Activated CD4-positive, alpha-beta T cell treated with anti-CD3 and anti-CD28 coated beads, Interleukin-10, Interleukin-2, amounts not matched to agents 100 ng/mL and 50 ng/mL, durations not matched to agents 16 hours and 8 hours (primary cell): ENCODE results near the gene RAX2.
"Not testable (repeated sequence)": the region's sequence is repeated elsewhere in the genome, so short reads cannot be mapped to it uniquely, and the experiment has no call there.

ENCODE experiments used
- DNase-seq: peaks from one replicate; pipeline ENCODE4 v3.0.0-alpha.2; 2020

RAX2 gene

DNA sequence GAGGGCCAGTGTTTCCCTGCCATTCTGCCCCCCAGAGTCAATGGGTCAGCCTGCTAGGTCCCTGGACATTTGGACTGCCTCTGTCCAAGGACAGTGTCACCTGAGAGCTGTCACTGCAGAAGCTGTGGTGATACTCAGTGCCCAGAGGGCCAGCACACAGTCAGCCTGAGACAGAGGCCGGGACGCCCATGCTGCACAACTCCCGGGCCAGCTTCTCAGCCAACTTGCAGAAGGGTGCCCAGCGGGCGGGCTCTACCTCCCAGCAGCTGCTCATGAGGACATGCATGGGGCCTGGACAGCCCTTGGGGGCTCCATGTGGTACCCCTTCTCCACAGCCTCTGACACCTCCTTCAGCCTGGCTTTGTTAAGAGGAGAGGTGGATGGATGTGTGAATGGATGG lies 3.8 kb upstream of the RAX2 start:
- DNase-seq = no peak

DNA sequence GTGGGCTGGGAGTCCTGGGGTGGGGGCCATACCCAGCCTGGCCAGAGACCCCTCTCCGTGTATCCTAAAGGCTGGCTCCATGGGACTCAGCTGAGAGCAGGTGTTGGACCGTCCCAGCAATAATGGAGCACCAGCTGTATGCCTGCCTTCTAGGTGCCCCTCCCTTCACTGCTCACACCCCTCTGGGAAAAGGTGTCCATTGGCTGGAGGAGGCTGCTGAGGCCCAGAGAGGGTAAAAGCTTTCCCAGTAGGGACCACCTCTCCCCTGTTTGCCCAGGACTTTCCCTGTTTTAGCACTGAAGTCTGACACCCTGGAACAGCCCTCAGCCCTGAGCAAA lies 3.3 kb upstream of the RAX2 start:
- DNase-seq = no peak

DNA sequence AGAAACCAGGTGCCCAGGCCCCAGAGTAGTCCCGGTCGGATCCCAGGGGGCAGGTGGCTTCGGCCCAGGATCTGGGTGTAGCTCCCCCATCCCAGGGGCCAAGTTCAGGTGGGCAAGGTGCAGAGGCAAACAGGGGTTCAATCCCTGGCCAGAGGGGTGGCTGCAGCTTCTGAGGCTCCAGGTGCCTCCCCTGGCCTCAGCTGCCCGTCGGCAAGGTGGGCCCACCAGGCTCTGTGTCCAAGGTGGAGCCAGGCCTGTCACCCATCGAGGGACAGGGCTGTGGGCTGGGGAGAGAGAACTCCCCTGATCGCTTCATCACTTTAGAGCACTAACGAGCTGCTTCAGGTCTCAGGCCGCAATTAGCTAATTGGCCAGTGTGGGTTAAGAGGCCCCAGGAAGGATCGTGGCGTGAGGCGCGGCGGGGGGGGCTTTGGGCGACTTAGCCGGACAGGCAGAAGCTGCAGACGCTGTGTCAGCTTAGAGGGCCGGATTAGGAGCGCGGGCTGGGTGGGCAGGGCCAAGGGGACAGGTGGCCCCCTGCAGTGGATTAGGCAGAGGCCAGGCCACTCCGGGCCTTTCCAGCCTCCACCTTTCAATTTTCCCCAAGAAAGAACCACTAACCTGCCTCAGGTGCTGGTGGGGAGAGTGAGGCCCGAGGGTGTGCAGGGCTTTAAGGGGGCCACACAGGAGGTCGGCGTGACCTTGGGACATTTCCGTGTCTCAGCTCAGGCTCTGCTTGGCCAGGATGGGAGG lies 2.8 kb upstream of the RAX2 start:
- no peak for DNase-seq

DNA sequence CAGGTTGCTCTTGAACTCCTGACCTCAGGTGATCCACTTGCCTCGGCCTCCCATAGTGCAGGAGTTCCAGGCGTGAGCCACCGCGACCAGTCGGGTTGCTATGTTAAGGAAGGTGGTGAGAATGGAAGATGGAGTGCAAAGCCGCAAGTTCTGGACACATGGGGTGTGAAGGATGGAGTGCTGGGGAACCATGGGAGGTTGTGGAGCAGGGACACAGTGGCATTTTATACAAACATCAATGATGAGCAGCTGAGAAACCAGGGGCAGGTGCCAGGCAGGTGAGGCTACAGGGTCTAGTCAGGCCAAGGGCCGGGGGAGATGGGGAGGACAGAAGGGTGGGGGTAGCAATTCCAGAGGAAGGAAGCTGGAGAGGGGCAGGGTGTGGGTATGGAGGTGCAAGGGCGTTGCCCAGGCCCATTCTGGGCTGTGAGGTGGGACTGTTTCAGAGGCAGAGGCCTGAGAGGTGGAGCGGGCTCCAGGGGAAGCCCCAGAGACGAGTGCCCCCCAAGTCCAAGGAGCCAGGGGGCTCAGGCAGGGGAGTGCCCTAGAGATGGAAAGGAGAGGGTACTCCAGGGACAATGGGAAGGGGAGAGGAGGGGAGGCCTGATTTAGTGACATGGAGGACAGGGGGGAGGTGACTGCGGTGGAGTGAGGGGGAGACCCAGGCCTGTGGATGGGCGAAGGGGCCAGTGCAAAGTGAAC lies 1.9 kb upstream of the RAX2 start:
- no peak for DNase-seq

DNA sequence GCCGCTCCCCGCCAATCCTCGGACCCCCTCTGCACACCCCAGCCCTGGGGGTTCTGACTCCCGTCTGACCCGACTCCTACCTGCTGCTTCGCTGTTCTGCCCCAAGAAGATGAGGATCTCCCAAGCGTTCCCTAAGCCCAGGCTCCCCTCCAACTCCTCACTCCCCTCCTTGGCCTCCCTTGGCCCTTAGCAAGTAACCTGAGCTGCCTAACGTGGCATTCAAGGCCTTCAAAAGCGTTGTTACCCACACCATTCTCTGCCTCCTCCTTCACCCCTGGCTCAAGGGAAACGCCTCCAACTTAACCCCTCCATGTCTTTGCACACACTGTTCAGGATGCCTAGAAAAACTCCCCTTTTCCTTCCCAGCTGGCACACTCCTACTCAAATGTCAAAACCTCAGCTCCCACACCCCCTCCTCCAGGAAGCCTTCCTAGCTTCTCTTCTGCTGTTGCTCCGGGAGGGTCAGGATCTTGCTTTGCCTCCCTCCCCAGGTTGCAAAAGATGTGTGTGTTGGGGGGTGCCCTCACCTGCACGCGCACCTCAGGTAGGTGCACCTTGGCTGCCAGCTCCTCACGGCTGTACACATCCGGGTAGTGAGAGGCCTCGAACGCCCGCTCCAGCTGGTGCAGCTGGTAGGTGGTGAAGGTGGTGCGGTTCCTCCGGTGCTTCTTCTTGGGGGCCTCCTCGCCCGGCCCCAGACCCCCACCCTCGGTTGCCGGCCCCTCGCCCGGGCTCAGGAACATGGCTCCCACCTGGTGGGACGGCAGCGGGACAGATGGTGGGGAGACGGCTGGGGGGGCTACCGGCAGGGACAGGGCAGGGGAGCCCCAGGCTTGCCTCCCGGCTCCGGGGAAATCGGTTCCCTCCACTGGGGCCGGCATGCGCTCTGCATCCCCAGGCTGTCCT lies 775 bp downstream of the RAX2 start:
- DNase-seq = no peak

DNA sequence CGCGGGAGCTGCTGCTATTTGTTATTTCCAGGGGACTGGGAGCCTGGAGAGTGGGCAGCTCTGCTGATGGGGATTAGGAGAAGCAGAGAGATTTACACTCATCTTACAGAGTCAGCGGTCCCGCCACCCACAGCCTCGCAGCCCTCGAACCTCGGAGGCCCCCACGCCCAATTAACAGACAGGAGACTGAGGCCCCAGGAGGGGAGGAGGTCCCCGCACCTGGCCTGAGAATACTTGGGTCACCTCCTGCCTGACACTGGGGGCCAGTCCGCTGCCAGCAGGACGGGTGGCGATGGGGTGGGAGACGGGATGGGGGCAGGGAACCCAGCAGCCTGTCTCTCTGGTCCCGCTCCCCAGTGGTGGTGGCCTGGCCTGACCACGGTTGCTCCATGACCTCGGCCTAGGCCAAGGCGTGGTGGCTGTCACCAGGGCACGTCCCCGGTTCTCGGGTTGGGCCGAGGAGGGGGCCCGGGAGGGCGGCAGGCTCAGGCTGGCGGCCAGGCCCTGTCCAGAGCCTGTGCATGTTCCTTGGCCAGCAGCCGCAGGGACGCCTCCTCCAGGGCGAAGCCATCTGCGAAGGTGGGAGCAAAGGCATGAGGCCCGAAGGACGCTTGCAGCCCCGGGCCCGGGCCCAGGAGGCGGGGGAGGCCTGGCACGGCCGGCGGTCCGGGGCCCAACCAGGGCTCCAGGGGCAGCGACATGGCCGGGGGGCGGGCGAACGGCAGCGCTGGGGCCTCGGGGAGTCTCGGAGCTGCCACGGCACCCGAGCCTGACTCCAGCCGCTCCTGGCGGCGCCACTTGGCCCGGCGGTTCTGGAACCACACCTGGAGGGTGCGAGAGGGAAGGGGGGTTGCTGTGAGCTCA lies 1.7 kb downstream of the RAX2 start:
- no peak for DNase-seq

DNA sequence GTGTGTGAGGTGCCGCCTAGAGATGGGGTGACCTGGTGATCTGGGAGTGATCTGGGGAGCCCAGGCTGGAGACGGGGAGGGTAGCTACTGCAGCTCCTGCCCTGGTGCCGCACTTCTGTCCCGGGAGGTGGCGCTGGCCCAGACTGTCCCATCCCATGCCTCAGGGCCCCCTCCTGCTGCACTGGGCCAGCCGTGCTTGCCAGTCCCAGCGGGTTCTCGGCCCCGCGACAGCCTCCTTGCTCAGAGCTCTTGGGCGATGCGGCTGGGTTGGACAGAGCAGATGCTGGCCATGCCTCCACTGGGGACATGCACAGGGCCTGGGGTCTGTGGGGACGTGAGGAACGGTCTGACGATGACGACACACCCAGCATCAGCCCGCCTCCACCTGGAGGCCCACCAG lies 2.5 kb downstream of the RAX2 start:
- no peak for DNase-seq

DNA sequence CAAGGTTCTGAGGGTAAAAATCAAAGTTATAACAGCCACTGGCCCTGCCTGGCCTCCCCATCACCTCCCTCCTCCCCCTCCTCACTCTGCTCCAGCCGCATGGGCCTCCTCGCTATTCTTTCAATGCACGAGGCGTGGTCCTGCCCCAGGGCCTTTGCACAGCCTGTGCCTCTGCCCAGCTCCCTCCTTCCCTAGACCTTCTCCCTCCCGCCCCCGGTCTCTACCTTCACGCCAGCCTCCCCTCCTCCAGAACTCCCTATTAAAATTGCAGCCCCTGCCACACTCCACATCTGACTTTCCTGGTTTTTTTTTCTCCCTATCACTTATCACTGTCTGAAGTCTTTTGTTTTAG lies 3.3 kb downstream of the RAX2 start:
- no peak for DNase-seq

DNA sequence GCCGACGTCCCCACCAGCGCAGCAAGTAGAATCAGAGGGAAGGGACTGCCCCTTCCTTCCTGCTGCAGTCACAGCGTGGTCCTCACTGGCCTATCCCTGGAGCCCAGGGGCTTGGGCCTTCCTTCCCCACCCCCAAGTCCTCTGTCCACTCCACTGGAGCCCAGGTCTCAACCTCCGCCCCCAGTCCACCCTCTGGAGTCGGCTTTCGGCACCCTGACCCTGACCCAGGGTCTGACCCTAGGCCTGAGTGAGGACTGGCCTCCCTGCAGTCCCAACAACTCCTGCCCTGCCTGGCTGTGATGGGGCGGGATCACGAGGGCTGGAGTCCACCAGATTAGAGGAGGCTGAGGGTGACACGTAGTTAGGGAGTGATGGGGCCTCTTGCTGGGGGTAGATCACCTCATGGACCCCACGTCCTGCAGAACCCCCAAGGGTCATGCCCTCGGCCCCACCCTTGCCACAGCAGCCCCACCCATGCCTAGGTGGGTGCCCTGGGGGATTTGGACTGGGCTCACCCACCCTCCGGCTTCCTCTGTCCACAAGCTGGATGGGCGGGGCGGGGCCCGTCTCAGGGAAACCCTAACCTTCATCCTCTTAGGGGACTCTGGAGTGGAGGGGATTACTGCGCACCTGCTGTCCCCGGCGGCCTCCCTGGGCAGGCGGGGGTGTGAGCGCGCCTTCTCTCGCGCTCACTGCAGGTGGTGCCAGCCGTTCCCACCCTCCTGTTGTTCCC lies 3.8 kb downstream of the RAX2 start:
- no peak for DNase-seq

DNA sequence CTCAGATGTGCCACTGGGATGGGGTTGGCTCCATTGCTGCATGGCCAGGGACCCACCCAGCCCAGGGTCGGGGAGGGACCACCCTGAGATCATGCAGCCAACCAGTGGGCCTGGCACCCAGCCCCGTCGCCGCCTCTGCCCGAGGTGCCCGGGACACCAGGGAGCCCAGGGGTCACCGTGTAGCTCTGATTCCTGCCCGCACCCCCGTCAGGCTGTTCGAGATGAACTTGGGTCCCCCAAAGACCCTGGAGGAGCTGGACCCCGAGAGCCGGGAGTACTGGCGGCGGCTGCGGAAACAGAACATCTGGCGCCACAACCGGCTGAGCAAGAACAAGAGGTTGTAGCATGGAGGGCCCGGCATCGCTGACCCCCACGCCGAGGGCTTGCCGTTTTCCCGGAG lies 5.0 kb downstream of the RAX2 start:
- DNase-seq = no peak

DNA sequence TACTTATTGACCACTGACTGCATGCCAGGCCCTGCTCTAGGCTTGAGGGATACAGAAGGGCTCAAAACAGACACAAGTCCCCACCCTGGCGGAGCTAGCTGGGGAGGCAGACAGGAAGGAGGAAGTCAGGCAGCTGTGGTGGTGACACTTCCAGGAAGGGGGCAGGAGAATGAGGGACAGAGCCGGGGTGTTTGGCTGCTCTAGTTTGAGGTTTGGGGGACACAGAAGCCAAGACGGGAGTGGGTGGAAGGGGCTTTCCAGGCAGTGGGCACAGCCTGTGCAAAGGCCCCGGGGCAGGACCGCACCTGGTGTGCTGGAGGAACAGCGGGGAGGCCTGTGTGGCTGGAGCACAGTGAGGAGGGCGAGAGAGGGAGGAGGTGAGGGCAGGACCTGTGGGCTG lies 5.5 kb downstream of the RAX2 start:
- DNase-seq = peak; percentile 48

DNA sequence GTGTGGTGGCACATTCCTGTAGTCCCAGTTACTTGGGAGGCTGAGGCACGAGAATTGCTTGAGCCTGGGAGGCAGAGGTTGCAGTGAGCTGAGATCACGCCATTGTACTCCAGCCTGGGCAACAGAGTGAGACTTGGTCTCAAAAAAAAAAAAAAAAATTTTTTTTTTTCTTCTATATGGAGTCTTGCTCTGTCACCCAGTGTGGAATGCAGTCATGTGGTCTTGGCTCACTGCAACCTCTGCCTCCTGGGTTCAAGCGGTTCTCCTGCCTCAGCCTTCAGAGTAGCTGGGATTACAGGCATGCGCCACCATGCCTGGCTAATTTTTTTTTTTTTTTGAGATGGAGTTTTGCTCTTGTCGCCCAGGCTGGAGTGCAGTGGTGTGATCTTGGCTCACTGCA lies 6.3 kb downstream of the RAX2 start:
- DNase-seq = not testable (repeated sequence)

DNA sequence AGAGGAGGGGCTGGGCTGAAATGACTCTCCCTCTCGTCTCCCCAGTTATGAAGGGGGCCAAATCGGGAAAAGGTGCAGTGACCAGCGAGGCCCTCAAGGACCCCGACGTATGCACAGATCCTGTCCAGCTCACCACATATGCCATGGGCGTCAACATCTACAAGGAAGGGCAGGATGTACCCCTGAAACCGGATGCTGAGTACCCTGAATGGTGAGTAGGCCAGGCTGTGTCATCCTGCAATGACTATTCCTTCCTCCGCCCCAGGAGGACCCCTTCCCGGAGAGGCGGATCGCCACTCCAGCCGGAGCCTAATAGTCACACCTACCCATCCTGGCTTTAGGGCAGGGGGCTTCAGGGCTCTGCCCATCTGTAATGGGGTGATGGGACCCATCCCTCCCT lies 6.9 kb downstream of the RAX2 start:
- DNase-seq = no peak

DNA sequence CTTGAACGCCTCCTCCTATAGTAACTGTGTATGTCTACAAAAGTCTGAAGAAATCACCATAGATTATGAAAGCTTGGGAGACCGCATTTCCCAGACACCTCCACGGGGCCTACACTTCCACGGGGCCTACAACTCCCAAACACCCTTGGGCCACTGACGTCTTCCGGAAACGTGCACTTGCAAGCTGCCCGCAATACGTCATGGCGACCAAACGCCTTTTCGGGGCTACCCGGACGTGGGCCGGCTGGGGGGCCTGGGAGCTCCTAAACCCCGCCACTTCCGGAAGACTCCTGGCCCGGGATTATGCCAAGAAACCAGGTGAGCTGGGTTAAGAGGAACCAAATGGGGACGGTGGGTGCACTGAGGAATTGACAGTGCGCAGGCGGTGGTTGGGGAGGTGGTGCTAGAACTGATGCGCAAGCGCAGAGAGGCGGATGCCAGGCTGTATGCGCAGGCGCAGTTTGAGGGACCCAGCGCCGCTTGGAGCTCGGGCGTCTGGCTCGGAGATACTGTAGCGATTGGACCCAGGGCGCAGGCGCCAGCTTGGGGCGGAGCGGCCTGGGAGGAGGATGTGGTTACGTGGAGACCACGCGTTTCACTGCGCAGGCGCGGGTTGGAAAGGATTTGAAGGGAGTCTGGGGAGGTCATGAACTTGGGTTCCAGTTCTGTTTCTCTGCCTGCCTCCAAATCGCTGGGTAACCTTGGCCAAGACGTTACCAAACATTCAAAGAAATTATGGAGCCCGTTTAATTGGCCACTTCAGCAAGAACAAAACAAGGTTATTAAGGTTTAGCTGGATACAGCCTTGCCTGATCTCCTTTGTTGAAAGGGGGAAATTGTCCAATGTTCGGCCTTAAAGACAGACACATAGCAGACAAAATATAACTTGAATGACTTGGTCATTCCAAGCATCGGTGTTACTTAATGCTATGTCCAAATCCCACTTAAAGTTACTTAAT lies 9.2 kb downstream of the RAX2 start, which contains the start of gene MRPL54:
MRPL54 (plus strand) TSS at position 182 of the 959 bp plus-strand sequence; CDS start at position 201, 19 bp downstream.
- DNase-seq = peak; percentile 100

DNA sequence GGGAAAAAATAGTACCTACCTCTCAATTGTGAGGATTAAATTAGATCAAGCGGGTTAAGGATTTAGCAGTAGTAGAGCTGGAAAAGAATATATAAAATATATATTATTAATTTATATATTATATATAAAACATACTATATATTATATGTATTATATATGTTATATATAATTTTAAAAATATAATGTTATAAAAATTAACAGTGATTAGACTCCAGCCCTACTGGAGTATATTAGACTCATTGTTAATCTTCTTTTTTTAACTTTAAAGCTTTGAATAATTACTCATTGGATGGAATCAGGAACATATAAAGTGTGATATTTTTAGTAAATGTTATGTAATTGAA lies 9.9 kb downstream of the RAX2 start:
- no peak for DNase-seq

DNA sequence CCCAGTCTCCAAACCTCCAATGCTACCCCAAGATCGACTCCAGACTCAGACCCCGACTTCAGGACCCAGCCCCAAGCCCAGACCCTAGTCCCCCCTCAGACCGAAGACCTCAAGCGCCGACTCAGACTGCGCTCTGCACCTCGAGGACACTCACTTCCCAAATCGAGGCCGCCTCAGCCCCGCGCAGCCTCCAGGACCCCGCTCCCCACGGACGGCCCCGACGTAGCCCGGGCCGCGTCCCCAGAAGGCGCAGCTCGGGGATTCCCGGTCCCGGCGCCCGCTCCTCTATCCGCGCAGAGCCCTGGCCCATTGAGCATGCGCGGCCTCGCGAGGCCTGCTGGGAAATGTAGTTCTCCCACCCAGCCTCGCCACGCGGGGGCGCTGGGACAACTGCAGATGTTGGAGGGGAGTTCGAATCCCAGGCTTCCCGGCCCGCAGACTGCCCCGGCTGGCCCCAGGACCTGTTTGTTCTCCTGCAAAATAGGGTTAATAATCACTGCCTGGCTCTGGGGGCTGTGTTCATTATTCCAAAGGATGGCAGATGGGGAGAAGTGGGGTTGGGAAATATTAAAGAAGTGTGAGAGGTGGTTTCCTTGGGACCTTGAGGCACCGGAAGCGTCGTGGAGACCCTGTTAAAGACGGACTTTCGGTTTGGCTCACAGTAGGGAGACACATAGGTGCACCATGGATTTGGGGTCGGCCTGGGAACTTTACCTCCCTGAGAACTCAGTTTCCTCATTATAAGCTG lies 10.5 kb downstream of the RAX2 start, which contains the start of gene APBA3:
APBA3 (minus strand) TSS at position 311 of the 748 bp plus-strand sequence. CDS start 1,428 bp downstream, outside the sequence.
- peak; percentile 98 for DNase-seq

DNA sequence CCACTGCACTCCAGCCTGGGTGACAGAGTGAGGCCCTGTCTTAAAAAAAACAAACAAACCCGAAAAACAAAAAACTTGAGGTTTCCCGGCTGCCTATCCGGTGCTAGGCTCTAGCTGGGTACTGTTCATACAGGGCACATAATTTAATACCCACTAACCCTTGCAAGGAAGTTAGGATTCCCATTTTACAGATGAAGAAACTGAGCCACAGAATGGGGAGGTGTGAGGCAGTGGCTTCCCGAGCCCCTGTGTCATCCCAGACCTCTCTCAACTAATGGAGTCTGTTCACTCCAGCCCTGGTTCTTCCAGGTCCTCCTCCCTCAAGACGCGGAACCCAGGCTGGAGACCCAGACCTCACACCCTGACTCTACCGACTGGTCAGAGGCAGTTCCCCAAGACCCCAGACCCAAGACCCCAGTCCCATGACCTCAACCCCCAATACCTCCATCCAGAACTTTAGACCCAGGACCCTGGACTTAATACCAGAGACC lies 11.1 kb downstream of the RAX2 start:
- peak; percentile 23 for DNase-seq

DNA sequence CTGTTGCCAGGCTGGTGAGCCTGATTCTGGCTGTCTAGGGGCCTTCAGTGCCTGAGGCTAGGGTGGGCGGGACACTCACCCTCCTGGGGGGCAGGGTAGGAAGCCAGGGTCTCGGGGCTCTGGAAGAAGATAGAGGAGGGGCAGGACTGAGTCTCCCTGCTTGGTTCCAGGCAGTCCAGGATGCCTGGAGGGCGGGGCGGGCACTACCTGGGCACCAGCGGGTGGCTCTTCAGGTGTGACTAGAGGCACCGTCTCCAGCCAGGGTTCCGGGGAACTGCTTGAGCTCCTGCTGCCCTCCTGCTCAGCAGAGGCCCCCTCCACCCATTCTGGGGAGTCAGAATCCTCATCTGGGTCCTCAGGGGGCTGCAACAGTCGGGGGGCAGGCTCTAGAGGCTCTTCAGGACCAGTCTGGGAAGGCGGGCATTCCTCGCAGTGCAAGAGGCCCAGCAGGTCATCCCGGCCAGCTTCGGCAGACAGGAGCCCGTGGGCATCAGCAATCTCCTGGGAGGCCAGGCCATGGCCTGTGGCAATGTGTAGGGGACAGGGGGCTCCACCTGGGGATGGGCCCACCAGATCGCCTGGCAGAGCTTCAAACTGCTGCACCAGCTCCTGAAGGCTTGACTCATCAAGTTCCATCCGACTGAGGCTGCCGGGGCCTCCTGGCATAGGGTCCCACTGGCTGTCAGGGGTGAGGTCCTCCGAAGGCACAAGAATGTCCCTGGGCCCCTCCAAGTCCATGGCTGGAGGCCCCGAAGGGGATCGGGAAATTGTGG lies 12.4 kb downstream of the RAX2 start:
- DNase-seq = no peak

DNA sequence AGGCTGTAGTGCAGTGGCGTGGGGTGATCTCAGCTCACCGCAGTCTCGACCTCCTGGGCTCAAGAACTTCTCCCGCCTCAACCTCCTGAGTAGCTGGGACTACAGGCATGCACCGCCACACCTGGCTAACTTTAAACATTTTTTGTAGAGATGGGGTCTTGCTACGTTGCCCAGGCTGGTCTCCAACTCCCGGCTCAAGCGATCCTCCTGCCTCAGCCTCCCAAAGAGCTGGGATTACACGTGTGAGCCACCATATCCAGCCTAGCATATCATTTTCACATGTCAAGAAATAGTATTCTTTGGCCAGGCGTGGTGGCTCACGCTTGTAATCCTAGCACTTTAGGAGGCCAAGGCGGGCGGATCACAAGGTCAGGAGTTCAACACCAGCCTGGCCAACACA lies 13.7 kb downstream of the RAX2 start:
- not testable (repeated sequence) for DNase-seq
